ENCODE data around the gene NTN1. TPM values are rescaled to one million over a fixed set of nuclear protein-coding genes. Genes with fewer than 3 reads are reported as not detected.

Gene NTN1
- total and polyA plus RNA-seq, 9 donors, result 0.28 to 12.5 (median 1.8) TPM

DNA sequence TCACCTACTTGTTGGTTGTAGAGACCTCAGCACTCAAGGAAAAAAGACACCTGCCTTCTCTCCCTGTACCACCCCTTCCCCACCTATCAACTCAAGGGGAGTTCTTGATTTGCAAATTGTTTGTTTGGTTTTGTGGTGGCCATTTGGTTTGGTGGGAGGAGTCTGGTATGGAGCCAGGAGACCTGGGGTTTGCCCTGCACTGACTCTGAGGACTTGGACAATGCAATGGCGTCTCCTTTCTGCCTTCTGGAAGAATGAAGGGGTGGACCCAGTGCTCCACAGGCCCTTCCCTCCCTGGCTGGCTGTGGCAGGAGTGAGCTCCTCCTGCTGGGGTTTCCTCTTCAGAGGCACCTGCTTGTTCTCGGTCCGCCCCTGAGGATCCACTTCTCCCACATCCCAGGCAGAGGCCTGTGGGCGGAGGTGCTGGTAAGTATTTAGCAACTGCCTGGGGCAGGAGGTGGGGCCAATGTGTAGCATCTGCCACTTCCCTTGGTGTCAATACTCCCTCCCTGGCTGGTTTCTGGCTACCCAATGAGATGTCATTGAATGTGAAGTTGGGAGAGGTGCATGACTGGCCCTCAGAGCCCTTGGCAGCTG lies 164.5 kb downstream of the NTN1 start:
- H3K36me3 ChIP-seq, result no peaks in the 10 kb centered on the region
- no peak overlapping the region for H3K4me3 ChIP-seq
- intact Hi-C loops (cut with DNase I), result no loop called here
- no peak overlapping the region for H3K27ac ChIP-seq
- H3K9me3 ChIP-seq, result no peaks in the 10 kb centered on the region
- no peaks in the 10 kb centered on the region for H3K4me1 ChIP-seq (ENCODE audit: insufficient read depth)
- WGBS, 3 donors, result 94% methylated on average over 4 of the region's 4 CpGs
- no peaks in the 10 kb centered on the region for H3K27me3 ChIP-seq
- DNase-seq, result no peak
- TF ChIP-seq, protein P1, sequence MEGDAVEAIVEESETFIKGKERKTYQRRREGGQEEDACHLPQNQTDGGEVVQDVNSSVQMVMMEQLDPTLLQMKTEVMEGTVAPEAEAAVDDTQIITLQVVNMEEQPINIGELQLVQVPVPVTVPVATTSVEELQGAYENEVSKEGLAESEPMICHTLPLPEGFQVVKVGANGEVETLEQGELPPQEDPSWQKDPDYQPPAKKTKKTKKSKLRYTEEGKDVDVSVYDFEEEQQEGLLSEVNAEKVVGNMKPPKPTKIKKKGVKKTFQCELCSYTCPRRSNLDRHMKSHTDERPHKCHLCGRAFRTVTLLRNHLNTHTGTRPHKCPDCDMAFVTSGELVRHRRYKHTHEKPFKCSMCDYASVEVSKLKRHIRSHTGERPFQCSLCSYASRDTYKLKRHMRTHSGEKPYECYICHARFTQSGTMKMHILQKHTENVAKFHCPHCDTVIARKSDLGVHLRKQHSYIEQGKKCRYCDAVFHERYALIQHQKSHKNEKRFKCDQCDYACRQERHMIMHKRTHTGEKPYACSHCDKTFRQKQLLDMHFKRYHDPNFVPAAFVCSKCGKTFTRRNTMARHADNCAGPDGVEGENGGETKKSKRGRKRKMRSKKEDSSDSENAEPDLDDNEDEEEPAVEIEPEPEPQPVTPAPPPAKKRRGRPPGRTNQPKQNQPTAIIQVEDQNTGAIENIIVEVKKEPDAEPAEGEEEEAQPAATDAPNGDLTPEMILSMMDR (IDR thresholded peaks at IDR 0.05), result no peak
- TF ChIP-seq EP300 (IDR thresholded peaks at IDR 0.05) (no peak), POLR2A (IDR thresholded peaks at IDR 0.05) (no peak)

DNA sequence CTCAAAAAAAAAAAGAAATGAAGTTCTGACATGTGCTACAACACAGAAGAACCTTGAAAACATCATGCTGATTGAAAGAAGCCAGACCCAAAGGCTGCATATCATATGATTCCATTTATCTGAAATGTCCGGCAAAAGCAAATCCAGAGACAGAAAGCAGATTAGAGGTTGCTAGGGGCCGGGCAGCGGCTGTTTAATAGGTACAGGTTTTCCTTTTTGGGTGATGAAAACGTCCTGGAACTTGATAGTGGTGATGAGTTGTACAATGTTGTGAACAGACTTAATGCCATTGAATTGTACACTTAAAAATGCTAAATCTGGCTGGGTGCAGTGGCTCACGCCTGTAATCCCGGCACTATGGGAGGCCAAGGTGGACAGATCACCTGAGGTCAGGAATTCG lies 166.5 kb downstream of the NTN1 start:
- TF ChIP-seq EP300 (IDR thresholded peaks at IDR 0.05), result no peak
- intact Hi-C loops (cut with DNase I), result no loop called here
- H3K27me3 ChIP-seq, result no peaks in the 10 kb centered on the region
- no peaks in the 10 kb centered on the region for H3K36me3 ChIP-seq
- no peak for DNase-seq
- no peak overlapping the region for H3K27ac ChIP-seq
- no peaks in the 10 kb centered on the region for H3K4me1 ChIP-seq (ENCODE audit: insufficient read depth)
- no peak overlapping the region for H3K4me3 ChIP-seq
- no peaks in the 10 kb centered on the region for H3K9me3 ChIP-seq
- WGBS, 3 donors, result 80 to 94% (median 88%) methylated on average over 7 of the region's 7 CpGs

DNA sequence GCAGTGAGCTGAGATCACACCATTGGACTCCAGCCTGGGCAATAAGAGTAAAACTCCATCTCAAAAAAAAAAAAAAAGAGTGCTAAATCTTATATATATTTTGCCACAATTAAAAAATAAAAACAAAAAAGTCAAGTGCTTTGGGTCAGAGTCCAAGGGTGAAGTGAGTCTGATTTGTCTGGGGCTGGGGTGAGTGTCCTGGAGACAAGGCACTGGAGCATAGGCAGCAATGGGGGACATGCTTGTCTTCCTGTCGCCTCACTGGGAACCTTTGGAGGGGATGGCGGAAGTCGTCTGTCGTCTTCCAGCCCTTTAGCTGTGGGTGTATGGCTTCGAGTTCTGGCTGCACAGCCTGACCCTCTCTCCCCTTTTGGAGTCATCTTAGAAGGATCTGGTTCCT lies 167.1 kb downstream of the NTN1 start:
- intact Hi-C loops (cut with DNase I), result no loop called here
- Histone ChIP-seq H3K4me3 (no peak overlapping the region), H3K27ac (no peak overlapping the region), H3K36me3 (no peaks in the 10 kb centered on the region), H3K9me3 (no peaks in the 10 kb centered on the region), H3K27me3 (no peaks in the 10 kb centered on the region), H3K4me1 (ENCODE audit: insufficient read depth) (no peaks in the 10 kb centered on the region)
- TF ChIP-seq EP300 (IDR thresholded peaks at IDR 0.05) (no peak), POLR2A (IDR thresholded peaks at IDR 0.05) (no peak)
- TF ChIP-seq, protein P1 (IDR thresholded peaks at IDR 0.05), result no peak
- 94 to 96% (median 96%) methylated on average over 5 of the region's 5 CpGs for WGBS, 3 donors
- no peak for DNase-seq

DNA sequence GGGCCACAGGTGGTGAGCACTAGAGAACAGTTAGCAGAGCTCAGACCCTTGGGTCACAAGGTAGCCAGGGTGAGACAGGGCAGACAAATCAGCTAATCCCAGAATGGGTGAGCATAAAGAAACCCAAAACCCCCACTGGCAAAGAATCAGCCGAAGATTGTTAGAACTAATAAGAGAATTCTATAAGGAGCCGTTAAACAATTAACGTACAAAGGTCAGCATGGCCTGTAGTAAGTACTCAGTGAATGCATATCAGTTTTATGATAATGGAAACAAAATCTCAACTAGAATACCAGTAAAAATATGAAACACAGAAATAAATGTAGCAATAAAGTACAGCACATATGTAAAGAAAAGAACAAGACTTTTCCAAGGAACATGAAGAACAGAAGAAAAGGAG lies 168.6 kb downstream of the NTN1 start:
- Histone ChIP-seq H3K36me3 (no peaks in the 10 kb centered on the region), H3K9me3 (no peaks in the 10 kb centered on the region), H3K27me3 (no peaks in the 10 kb centered on the region), H3K27ac (no peak overlapping the region), H3K4me1 (ENCODE audit: insufficient read depth) (no peaks in the 10 kb centered on the region), H3K4me3 (no peak overlapping the region)
- intact Hi-C loops (cut with DNase I), result no loop called here
- WGBS, 3 donors, result 82 to 91% (median 84%) methylated on average over 3 of the region's 3 CpGs
- no peak for DNase-seq
- no peak for TF ChIP-seq POLR2A (IDR thresholded peaks at IDR 0.05)
- no peak for TF ChIP-seq EP300 (IDR thresholded peaks at IDR 0.05)
- TF ChIP-seq, protein P1 (IDR thresholded peaks at IDR 0.05), result no peak

DNA sequence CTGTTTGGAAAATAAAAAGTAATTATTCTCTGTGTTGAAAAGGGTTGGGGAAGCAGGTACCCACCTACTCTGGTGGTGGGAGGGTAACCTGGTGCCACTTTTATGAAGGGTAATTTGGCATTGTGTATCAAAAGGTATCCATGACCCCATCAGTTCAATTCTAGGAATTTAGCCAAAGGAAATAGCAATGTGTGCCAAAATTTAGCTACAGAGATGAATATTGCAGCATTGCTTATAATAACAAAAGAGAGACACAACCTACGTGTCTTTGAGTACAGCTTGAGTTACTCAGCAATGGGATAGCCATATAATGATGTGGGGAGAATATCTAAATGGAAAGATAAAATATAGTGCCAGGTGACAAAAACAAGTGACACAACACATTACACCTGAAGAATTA lies 170.7 kb downstream of the NTN1 start:
- Histone ChIP-seq H3K4me3 (no peak overlapping the region), H3K4me1 (ENCODE audit: insufficient read depth) (no peaks in the 10 kb centered on the region), H3K27ac (no peak overlapping the region), H3K27me3 (no peaks in the 10 kb centered on the region), H3K36me3 (no peaks in the 10 kb centered on the region), H3K9me3 (no peaks in the 10 kb centered on the region)
- WGBS, 3 donors, result 0 to 33% (median 1%) methylated on average over 1 of the region's 1 CpG
- TF ChIP-seq EP300 (IDR thresholded peaks at IDR 0.05) (no peak), POLR2A (IDR thresholded peaks at IDR 0.05) (no peak)
- TF ChIP-seq, protein P1 (IDR thresholded peaks at IDR 0.05), result no peak
- DNase-seq, result no peak
- intact Hi-C loops (cut with DNase I), result no loop called here

All from ovary (tissue), 9 donors.